ENCODE data around the gene CGN.

Gene CGN

DNA sequence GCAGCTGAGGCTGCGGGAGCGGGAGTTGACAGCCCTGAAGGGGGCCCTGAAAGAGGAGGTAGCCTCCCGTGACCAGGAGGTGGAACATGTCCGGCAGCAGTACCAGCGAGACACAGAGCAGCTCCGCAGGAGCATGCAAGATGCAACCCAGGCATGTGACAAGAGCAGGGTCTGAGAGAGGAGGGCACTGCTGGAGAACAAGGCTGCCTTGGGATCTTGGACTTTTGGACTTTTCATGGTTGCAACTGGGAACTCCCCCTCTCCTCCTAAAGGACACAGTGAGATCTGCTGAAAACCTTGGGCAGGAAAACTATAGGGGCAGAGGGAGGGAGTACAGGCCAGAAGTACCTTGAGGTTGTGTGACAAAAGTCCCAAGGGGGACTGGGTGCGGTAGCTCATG lies 13.5 kb downstream of the CGN start:
- H3K4me2 ChIP-seq (ENCODE audit: low read length, poor library complexity, severe bottlenecking): no peak overlapping the region
- no peak overlapping the region for H2BK5ac ChIP-seq (ENCODE audit: low read depth, low read length, poor library complexity, severe bottlenecking)
- DNase-seq: no peak
- no peak overlapping the region for H3K4ac ChIP-seq (ENCODE audit: low read depth in 1 of 2, low read length in 2 of 2)
- no peak overlapping the region for H2BK15ac ChIP-seq (ENCODE audit: low read depth, poor library complexity, severe bottlenecking)
- no peak overlapping the region for H2AFZ ChIP-seq (ENCODE audit: low read depth, low read length)
- no peak overlapping the region for H3K14ac ChIP-seq (ENCODE audit: low read length in 2 of 2)
- H3K27me3 ChIP-seq (ENCODE audit: control insufficient read depth in 1 of 2, insufficient read depth in 1 of 2, low read length in 2 of 2): peaks cover 0 to 28% of the 10 kb centered on the region in 2 experiments
- no peak overlapping the region for H2AK5ac ChIP-seq (ENCODE audit: low read length, severe bottlenecking)
- H4K8ac ChIP-seq (ENCODE audit: low read length): no peak overlapping the region
- no peak overlapping the region for H3K9ac ChIP-seq (ENCODE audit: low read length)
- no peak overlapping the region for H3K23ac ChIP-seq (ENCODE audit: low read length in 2 of 2)
- H3K4me1 ChIP-seq (ENCODE audit: control insufficient read depth, insufficient read depth, low read depth, low read length): peaks cover 4% of the 10 kb centered on the region
- H3K18ac ChIP-seq (ENCODE audit: low read depth in 1 of 2, low read length in 2 of 2): no peak overlapping the region
- no peaks in the 10 kb centered on the region for H3K36me3 ChIP-seq (ENCODE audit: control insufficient read depth in 1 of 2, insufficient read depth in 2 of 2, low read depth in 1 of 2, low read length in 2 of 2)
- no peak overlapping the region for H3K27ac ChIP-seq (ENCODE audit: low read length, poor library complexity, severe bottlenecking)
- WGBS: 95% methylated on average over 7 of the region's 7 CpGs
- no peak overlapping the region for H2BK120ac ChIP-seq (ENCODE audit: low read depth, low read length)
- H4K91ac ChIP-seq (ENCODE audit: low read length): no peak overlapping the region
- H2BK12ac ChIP-seq (ENCODE audit: low read length in 2 of 2): no peak overlapping the region
- no peaks in the 10 kb centered on the region for H3K79me1 ChIP-seq (replicated peaks; ENCODE audit: low read length, poor library complexity, severe bottlenecking)
- H3K4me3 ChIP-seq (ENCODE audit: insufficient read depth in 1 of 2, low read depth in 1 of 2, low read length in 2 of 2): no peak overlapping the region
- H3K9me3 ChIP-seq (ENCODE audit: control insufficient read depth, low read length): no peaks in the 10 kb centered on the region

DNA sequence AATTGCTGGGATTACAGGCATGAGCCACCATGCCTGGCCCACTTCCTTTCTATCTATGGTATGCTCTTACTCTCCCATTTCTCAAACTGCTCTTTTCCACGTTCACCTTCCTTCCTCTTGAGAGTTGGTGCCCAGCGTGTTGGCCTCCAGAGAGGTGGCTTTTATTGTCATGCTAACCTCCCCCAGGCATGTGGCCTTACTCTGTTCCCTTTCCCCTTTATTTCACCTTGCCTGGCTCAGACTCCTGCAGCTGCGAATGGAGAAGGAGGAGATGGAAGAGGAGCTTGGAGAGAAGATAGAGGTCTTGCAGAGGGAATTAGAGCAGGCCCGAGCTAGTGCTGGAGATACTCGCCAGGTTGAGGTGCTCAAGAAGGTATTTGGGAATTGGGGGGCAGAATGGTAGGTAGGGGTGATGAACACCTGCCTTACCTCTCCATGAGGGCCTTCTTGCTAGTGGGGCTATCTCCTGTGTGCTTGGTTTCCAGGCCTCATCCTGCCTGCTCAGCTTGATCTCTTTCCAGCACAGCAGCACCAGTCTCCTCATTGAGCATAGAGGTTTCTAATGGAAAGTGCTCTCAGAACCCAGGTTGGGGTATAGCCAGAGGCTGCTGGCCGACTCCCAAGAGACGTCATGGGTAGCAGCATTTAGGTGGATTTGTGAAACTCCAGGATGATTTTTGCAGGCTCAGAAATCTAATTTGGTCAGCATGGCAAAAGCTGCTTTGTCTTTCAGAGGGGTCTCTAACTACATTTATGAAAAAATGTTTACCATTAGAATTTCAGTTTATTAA lies 15.7 kb downstream of the CGN start:
- H3K79me1 ChIP-seq (replicated peaks; ENCODE audit: low read length, poor library complexity, severe bottlenecking): no peaks in the 10 kb centered on the region
- WGBS: 88% methylated on average over 7 of the region's 7 CpGs
- no peak for DNase-seq

DNA sequence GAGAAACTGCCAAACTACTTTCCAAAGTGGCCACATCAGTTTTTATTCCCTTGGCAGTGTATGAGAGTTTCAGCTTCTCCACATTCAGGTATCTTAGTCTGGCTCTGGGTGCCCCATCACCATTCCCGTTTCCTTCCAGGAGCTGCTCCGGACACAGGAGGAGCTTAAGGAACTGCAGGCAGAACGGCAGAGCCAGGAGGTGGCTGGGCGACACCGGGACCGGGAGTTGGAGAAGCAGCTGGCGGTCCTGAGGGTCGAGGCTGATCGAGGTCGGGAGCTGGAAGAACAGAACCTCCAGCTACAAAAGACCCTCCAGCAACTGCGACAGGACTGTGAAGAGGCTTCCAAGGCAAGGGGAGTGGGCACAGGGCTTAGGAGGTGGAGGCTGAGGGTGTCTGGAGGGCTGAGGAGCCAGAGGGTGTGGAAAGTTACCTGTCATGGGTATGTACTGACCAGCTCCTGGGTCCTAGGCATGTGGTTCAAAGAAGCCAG lies 18.1 kb downstream of the CGN start:
- Histone ChIP-seq H3K4me1 (ENCODE audit: control insufficient read depth, insufficient read depth, low read depth, low read length) (peaks cover 6% of the 10 kb centered on the region), H3K9me3 (ENCODE audit: control insufficient read depth, low read length) (no peaks in the 10 kb centered on the region), H3K79me1 (replicated peaks; ENCODE audit: low read length, poor library complexity, severe bottlenecking) (no peaks in the 10 kb centered on the region), H2AFZ (ENCODE audit: low read depth, low read length) (no peak overlapping the region), H3K4me3 (ENCODE audit: insufficient read depth in 1 of 2, low read depth in 1 of 2, low read length in 2 of 2) (no peak overlapping the region), H2AK5ac (ENCODE audit: low read length, severe bottlenecking) (no peak overlapping the region), H2BK120ac (ENCODE audit: low read depth, low read length) (no peak overlapping the region), H2BK15ac (ENCODE audit: low read depth, poor library complexity, severe bottlenecking) (no peak overlapping the region), H3K14ac (ENCODE audit: low read length in 2 of 2) (no peak overlapping the region), H3K23ac (ENCODE audit: low read length in 2 of 2) (no peak overlapping the region), H4K91ac (ENCODE audit: low read length) (no peak overlapping the region), H3K4me2 (ENCODE audit: low read length, poor library complexity, severe bottlenecking) (no peak overlapping the region), H3K36me3 (ENCODE audit: control insufficient read depth in 1 of 2, insufficient read depth in 2 of 2, low read depth in 1 of 2, low read length in 2 of 2) (no peaks in the 10 kb centered on the region), H2BK12ac (ENCODE audit: low read length in 2 of 2) (no peak overlapping the region), H3K4ac (ENCODE audit: low read depth in 1 of 2, low read length in 2 of 2) (no peak overlapping the region), H3K18ac (ENCODE audit: low read depth in 1 of 2, low read length in 2 of 2) (no peak overlapping the region), H4K8ac (ENCODE audit: low read length) (no peak overlapping the region), H2BK5ac (ENCODE audit: low read depth, low read length, poor library complexity, severe bottlenecking) (no peak overlapping the region), H3K9ac (ENCODE audit: low read length) (no peak overlapping the region), H3K27ac (ENCODE audit: low read length, poor library complexity, severe bottlenecking) (no peak overlapping the region), H3K27me3 (ENCODE audit: control insufficient read depth in 1 of 2, insufficient read depth in 1 of 2, low read length in 2 of 2) (peaks cover 0 to 25% of the 10 kb centered on the region in 2 experiments)
- WGBS: 96% methylated on average over 7 of the region's 11 CpGs
- DNase-seq: no peak

More for the DNA sequence above, 15.7 kb downstream of the CGN start:
- Histone ChIP-seq H2BK12ac (ENCODE audit: low read length in 2 of 2) (no peak overlapping the region), H3K27me3 (ENCODE audit: control insufficient read depth in 1 of 2, insufficient read depth in 1 of 2, low read length in 2 of 2) (peaks cover 0 to 40% of the 10 kb centered on the region in 2 experiments), H3K23ac (ENCODE audit: low read length in 2 of 2) (no peak overlapping the region), H3K4me3 (ENCODE audit: insufficient read depth in 1 of 2, low read depth in 1 of 2, low read length in 2 of 2) (no peak overlapping the region), H3K4me2 (ENCODE audit: low read length, poor library complexity, severe bottlenecking) (no peak overlapping the region), H2AK5ac (ENCODE audit: low read length, severe bottlenecking) (no peak overlapping the region), H2AFZ (ENCODE audit: low read depth, low read length) (no peak overlapping the region), H3K4me1 (ENCODE audit: control insufficient read depth, insufficient read depth, low read depth, low read length) (peaks cover 3% of the 10 kb centered on the region), H4K91ac (ENCODE audit: low read length) (no peak overlapping the region), H3K18ac (ENCODE audit: low read depth in 1 of 2, low read length in 2 of 2) (no peak overlapping the region), H3K9me3 (ENCODE audit: control insufficient read depth, low read length) (no peaks in the 10 kb centered on the region), H2BK120ac (ENCODE audit: low read depth, low read length) (no peak overlapping the region), H3K4ac (ENCODE audit: low read depth in 1 of 2, low read length in 2 of 2) (no peak overlapping the region), H2BK5ac (ENCODE audit: low read depth, low read length, poor library complexity, severe bottlenecking) (no peak overlapping the region), H3K9ac (ENCODE audit: low read length) (no peak overlapping the region), H3K36me3 (ENCODE audit: control insufficient read depth in 1 of 2, insufficient read depth in 2 of 2, low read depth in 1 of 2, low read length in 2 of 2) (no peaks in the 10 kb centered on the region), H3K27ac (ENCODE audit: low read length, poor library complexity, severe bottlenecking) (no peak overlapping the region), H3K14ac (ENCODE audit: low read length in 2 of 2) (no peak overlapping the region), H4K8ac (ENCODE audit: low read length) (no peak overlapping the region), H2BK15ac (ENCODE audit: low read depth, poor library complexity, severe bottlenecking) (no peak overlapping the region)

- Histone ChIP-seq H3K27ac (ENCODE audit: low read length, poor library complexity, severe bottlenecking) (no peak overlapping the region), H4K8ac (ENCODE audit: low read length) (no peak overlapping the region), H3K4me1 (ENCODE audit: control insufficient read depth, insufficient read depth, low read depth, low read length) (peaks cover 6% of the 10 kb centered on the region), H3K14ac (ENCODE audit: low read length in 2 of 2) (no peak overlapping the region), H3K9ac (ENCODE audit: low read length) (no peak overlapping the region), H3K4ac (ENCODE audit: low read depth in 1 of 2, low read length in 2 of 2) (no peak overlapping the region), H2AFZ (ENCODE audit: low read depth, low read length) (no peak overlapping the region), H3K4me2 (ENCODE audit: low read length, poor library complexity, severe bottlenecking) (no peak overlapping the region), H4K91ac (ENCODE audit: low read length) (no peak overlapping the region), H3K18ac (ENCODE audit: low read depth in 1 of 2, low read length in 2 of 2) (no peak overlapping the region), H2BK15ac (ENCODE audit: low read depth, poor library complexity, severe bottlenecking) (no peak overlapping the region), H3K4me3 (ENCODE audit: insufficient read depth in 1 of 2, low read depth in 1 of 2, low read length in 2 of 2) (no peak overlapping the region), H2BK5ac (ENCODE audit: low read depth, low read length, poor library complexity, severe bottlenecking) (no peak overlapping the region), H3K9me3 (ENCODE audit: control insufficient read depth, low read length) (no peaks in the 10 kb centered on the region), H2BK12ac (ENCODE audit: low read length in 2 of 2) (no peak overlapping the region), H3K79me1 (replicated peaks; ENCODE audit: low read length, poor library complexity, severe bottlenecking) (no peaks in the 10 kb centered on the region), H3K36me3 (ENCODE audit: control insufficient read depth in 1 of 2, insufficient read depth in 2 of 2, low read depth in 1 of 2, low read length in 2 of 2) (no peaks in the 10 kb centered on the region), H3K27me3 (ENCODE audit: control insufficient read depth in 1 of 2, insufficient read depth in 1 of 2, low read length in 2 of 2) (peaks cover 0 to 22% of the 10 kb centered on the region in 2 experiments), H2AK5ac (ENCODE audit: low read length, severe bottlenecking) (no peak overlapping the region), H3K23ac (ENCODE audit: low read length in 2 of 2) (no peak overlapping the region), H2BK120ac (ENCODE audit: low read depth, low read length) (no peak overlapping the region)
- no peak for DNase-seq
- WGBS: 93% methylated on average over 18 of the region's 18 CpGs
Observed at GRCh38 chr1:151529781-151530180, 18.6 kb downstream of the CGN start.

Measured in mesenchymal stem cell (in vitro differentiated cells and primary cell).